GM23248 (cell line): ENCODE data around the gene PISD.

ENCODE experiments used
- EZH2 ChIP-seq: fragments of 200-600 bp; sonication (generic); IDR thresholded peaks from 2 replicates; pipeline ENCODE4 v1.6.1; 2018; ENCODE audit warnings: antibody characterized with exemption, mild to moderate bottlenecking; ENCODE audit not compliant: insufficient read depth, poor library complexity, severe bottlenecking
- EZH2phosphoT487 ChIP-seq: fragments of 200-600 bp; sonication (generic); IDR thresholded peaks from 2 replicates; pipeline ENCODE4 v1.6.1; 2018; ENCODE audit warnings: antibody characterized with exemption, moderate library complexity, mild to moderate bottlenecking, low read depth; ENCODE audit not compliant: insufficient read depth

DNA sequence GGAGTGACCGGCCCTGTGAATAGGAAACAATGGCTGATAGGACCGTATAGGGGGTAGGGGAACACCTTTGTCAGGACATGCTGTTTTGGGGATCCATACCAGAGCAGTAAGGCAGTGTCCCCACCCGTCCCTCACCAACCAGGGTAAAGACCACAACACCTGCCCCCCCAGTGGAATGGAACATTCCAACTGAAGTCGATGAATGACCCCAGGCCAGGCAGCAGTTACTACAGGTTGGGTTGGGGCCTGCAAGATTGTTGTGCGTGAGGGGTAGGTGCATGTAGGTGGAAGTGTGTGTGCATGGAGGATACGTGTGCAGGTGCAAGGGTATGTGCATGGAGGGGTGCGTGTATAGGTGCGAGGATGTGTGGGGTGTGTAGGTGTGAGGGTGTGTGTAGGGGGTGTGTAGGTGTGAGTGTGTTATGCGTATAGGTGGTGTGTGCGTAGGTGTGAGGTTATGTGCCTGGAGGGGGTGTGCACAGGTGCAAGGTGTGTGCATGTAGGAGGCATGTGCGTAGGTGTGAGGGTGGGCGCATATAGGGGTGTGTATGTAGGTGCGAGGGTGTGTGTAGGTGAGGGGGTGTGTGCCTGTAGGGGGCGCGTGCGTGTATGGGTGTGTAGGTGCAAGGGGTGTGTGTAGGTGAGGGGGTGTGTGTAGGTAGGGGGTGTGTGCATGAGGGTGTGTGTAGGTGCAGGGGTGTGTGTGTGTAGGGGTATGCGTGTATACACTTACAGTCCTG is 32.9 kb downstream of the PISD start:
- no peak for TF ChIP-seq EZH2
- no peak for TF ChIP-seq EZH2phosphoT487
